ENCODE data around the gene CAMTA1. TPM values are rescaled to one million over a fixed set of nuclear protein-coding genes. Genes with fewer than 3 reads are reported as not detected.

Gene CAMTA1
- total RNA-seq, 2 donors from 2014 or later = 36.5 to 57.5 TPM

GRCh38 chr1:6889875-6890480 is 104.7 kb downstream of the CAMTA1 start:
- Mint-ChIP-seq H3K4me1 (ENCODE audit: low read depth in 2 of 2) (peaks cover under 1 to 3% of the 10 kb centered on the region in 2 donors), H3K27ac (no peak overlapping the region), H3K36me3 (no peaks in the 10 kb centered on the region), H3K27me3 (no peaks in the 10 kb centered on the region), H3K9me3 (no peaks in the 10 kb centered on the region), H3K4me3 (no peak overlapping the region)
- ATAC-seq (no peak), DNase-seq (ENCODE audit: low spot score) (no peak)

- Mint-ChIP-seq H3K27me3 (no peaks in the 10 kb centered on the region), H3K9me3 (no peaks in the 10 kb centered on the region), H3K27ac (no peak overlapping the region), H3K4me1 (ENCODE audit: low read depth in 2 of 2) (peaks cover 0 to 3% of the 10 kb centered on the region in 2 donors), H3K36me3 (no peaks in the 10 kb centered on the region), H3K4me3 (no peak overlapping the region)
- ATAC-seq (no peak), DNase-seq (ENCODE audit: low spot score) (no peak)
Measured at GRCh38 chr1:6890686-6891085, 105.4 kb downstream of the CAMTA1 start.

GRCh38 chr1:6891781-6892579 is 106.7 kb downstream of the CAMTA1 start:
- Mint-ChIP-seq H3K9me3 (no peaks in the 10 kb centered on the region), H3K36me3 (no peaks in the 10 kb centered on the region), H3K27ac (no peak overlapping the region), H3K4me3 (no peak overlapping the region), H3K27me3 (no peaks in the 10 kb centered on the region), H3K4me1 (ENCODE audit: low read depth in 2 of 2) (no peaks in the 10 kb centered on the region)
- DNase-seq (ENCODE audit: low spot score) (no peak), ATAC-seq (no peak)

- ATAC-seq (no peak), DNase-seq (ENCODE audit: low spot score) (no peak)
- no peaks in the 10 kb centered on the region for H3K4me1 Mint-ChIP-seq (ENCODE audit: low read depth in 2 of 2)
- no peak overlapping the region for H3K27ac Mint-ChIP-seq
- no peak overlapping the region for H3K4me3 Mint-ChIP-seq
- no peaks in the 10 kb centered on the region for H3K27me3 Mint-ChIP-seq
- H3K36me3 Mint-ChIP-seq = no peaks in the 10 kb centered on the region
- no peaks in the 10 kb centered on the region for H3K9me3 Mint-ChIP-seq
Measured at GRCh38 chr1:6893388-6893787, 108.1 kb downstream of the CAMTA1 start.

- ATAC-seq (no peak), DNase-seq (ENCODE audit: low spot score) (no peak)
- no peaks in the 10 kb centered on the region for H3K9me3 Mint-ChIP-seq
- no peak overlapping the region for H3K27ac Mint-ChIP-seq
- no peaks in the 10 kb centered on the region for H3K4me1 Mint-ChIP-seq (ENCODE audit: low read depth in 2 of 2)
- no peaks in the 10 kb centered on the region for H3K27me3 Mint-ChIP-seq
- H3K4me3 Mint-ChIP-seq = no peak overlapping the region
- H3K36me3 Mint-ChIP-seq = no peaks in the 10 kb centered on the region
Measured at GRCh38 chr1:6897138-6897537, 111.9 kb downstream of the CAMTA1 start.

GRCh38 chr1:6898974-6899539 is 113.8 kb downstream of the CAMTA1 start:
- Mint-ChIP-seq H3K27me3 (no peaks in the 10 kb centered on the region), H3K4me3 (no peak overlapping the region), H3K9me3 (no peaks in the 10 kb centered on the region), H3K36me3 (no peaks in the 10 kb centered on the region), H3K4me1 (ENCODE audit: low read depth in 2 of 2) (peaks cover 0 to 7% of the 10 kb centered on the region in 2 donors), H3K27ac (no peak overlapping the region)
- DNase-seq (ENCODE audit: low spot score) (no peak), ATAC-seq (no peak)

- peaks cover 0 to 9% of the 10 kb centered on the region in 2 donors for H3K4me1 Mint-ChIP-seq (ENCODE audit: low read depth in 2 of 2)
- H3K27ac Mint-ChIP-seq = no peak overlapping the region
- no peaks in the 10 kb centered on the region for H3K36me3 Mint-ChIP-seq
- no peak for DNase-seq (ENCODE audit: low spot score)
- H3K4me3 Mint-ChIP-seq = no peak overlapping the region
- no peaks in the 10 kb centered on the region for H3K9me3 Mint-ChIP-seq
- H3K27me3 Mint-ChIP-seq = no peaks in the 10 kb centered on the region
- no peak for ATAC-seq
Measured at GRCh38 chr1:6899621-6900020, 114.4 kb downstream of the CAMTA1 start.

- ATAC-seq (no peak), DNase-seq (ENCODE audit: low spot score) (no peak)
- Mint-ChIP-seq H3K4me3 (no peak overlapping the region), H3K4me1 (ENCODE audit: low read depth in 2 of 2) (peaks cover 0 to 9% of the 10 kb centered on the region in 2 donors), H3K9me3 (no peaks in the 10 kb centered on the region), H3K27me3 (no peaks in the 10 kb centered on the region), H3K36me3 (no peaks in the 10 kb centered on the region), H3K27ac (no peak overlapping the region)
Measured at GRCh38 chr1:6902153-6902552, 116.9 kb downstream of the CAMTA1 start.

GRCh38 chr1:6904476-6905170 is 119.4 kb downstream of the CAMTA1 start:
- Mint-ChIP-seq H3K9me3 (no peaks in the 10 kb centered on the region), H3K4me3 (no peak overlapping the region), H3K27ac (no peak overlapping the region), H3K36me3 (no peaks in the 10 kb centered on the region), H3K27me3 (peaks cover 7 to 9% of the 10 kb centered on the region in 2 donors), H3K4me1 (ENCODE audit: low read depth in 2 of 2) (peaks cover 0 to 9% of the 10 kb centered on the region in 2 donors)
- ATAC-seq (no peak), DNase-seq (ENCODE audit: low spot score) (no peak)

- Mint-ChIP-seq H3K4me3 (no peak overlapping the region), H3K27ac (no peak overlapping the region), H3K36me3 (no peaks in the 10 kb centered on the region), H3K4me1 (ENCODE audit: low read depth in 2 of 2) (peaks cover 0 to 9% of the 10 kb centered on the region in 2 donors), H3K27me3 (peaks cover 7 to 9% of the 10 kb centered on the region in 2 donors), H3K9me3 (no peaks in the 10 kb centered on the region)
- no peak for ATAC-seq
- DNase-seq (ENCODE audit: low spot score) = no peak
Measured at GRCh38 chr1:6905331-6905730, 120.1 kb downstream of the CAMTA1 start.

- Mint-ChIP-seq H3K9me3 (no peaks in the 10 kb centered on the region), H3K36me3 (no peaks in the 10 kb centered on the region), H3K4me1 (ENCODE audit: low read depth in 2 of 2) (peaks cover 0 to 9% of the 10 kb centered on the region in 2 donors), H3K27me3 (peaks cover 7 to 9% of the 10 kb centered on the region in 2 donors), H3K4me3 (no peak overlapping the region), H3K27ac (no peak overlapping the region)
- DNase-seq (ENCODE audit: low spot score) = no peak
- ATAC-seq = no peak
Measured at GRCh38 chr1:6905790-6906189, 120.5 kb downstream of the CAMTA1 start.

GRCh38 chr1:6906783-6907182 is 121.5 kb downstream of the CAMTA1 start:
- H3K4me3 Mint-ChIP-seq = no peak overlapping the region
- peaks cover 0 to 9% of the 10 kb centered on the region in 2 donors for H3K4me1 Mint-ChIP-seq (ENCODE audit: low read depth in 2 of 2)
- H3K27me3 Mint-ChIP-seq = peaks cover 7 to 9% of the 10 kb centered on the region in 2 donors
- no peak for DNase-seq (ENCODE audit: low spot score)
- H3K36me3 Mint-ChIP-seq = no peaks in the 10 kb centered on the region
- H3K27ac Mint-ChIP-seq = no peak overlapping the region
- ATAC-seq = no peak
- H3K9me3 Mint-ChIP-seq = no peaks in the 10 kb centered on the region

- no peaks in the 10 kb centered on the region for H3K36me3 Mint-ChIP-seq
- H3K4me3 Mint-ChIP-seq = no peak overlapping the region
- no peak overlapping the region for H3K27ac Mint-ChIP-seq
- H3K4me1 Mint-ChIP-seq (ENCODE audit: low read depth in 2 of 2) = peaks cover 0 to 8% of the 10 kb centered on the region in 2 donors
- ATAC-seq = no peak
- peaks cover 7 to 9% of the 10 kb centered on the region in 2 donors for H3K27me3 Mint-ChIP-seq
- H3K9me3 Mint-ChIP-seq = no peaks in the 10 kb centered on the region
- DNase-seq (ENCODE audit: low spot score) = no peak
Measured at GRCh38 chr1:6907201-6907600, 121.9 kb downstream of the CAMTA1 start.

All from natural killer cell treated with Interleukin-12 subunit alpha and Interleukin-12 subunit beta and Interleukin-15 and Interleukin-18, amount 100 ng/mL, for 72 hours (primary cell).